HCT116 (cell line): ENCODE measurements around the gene GK. TPM values are rescaled to one million over a fixed set of nuclear protein-coding genes. Genes with fewer than 3 reads are reported as not detected.

Experiments used
- ATAC-seq: fragments of 200-7000 bp; cut with Tn5 transposase; 2 replicates; pipeline ENCODE4 v1.9.1; 2020; ENCODE audit warnings: mild to moderate bottlenecking, moderate library complexity
- BruUV-seq: library from RNA; stranded (reverse); fragments of 400-500 nt; replicated peaks from 2 replicates; lab custom pipeline; 2021; lab: Mats Ljungman, UMichigan
- CTCF ChIA-PET: fragments of 300-600 bp; sonication (Branson Sonifier 250); formaldehyde crosslinking; loops from one replicate; lab custom pipeline; 2021; ENCODE audit warnings: antibody characterized with exemption; lab: Charles Lee
- POLR2A ChIA-PET: fragments of 300-600, 350-600 bp; sonication (Branson Sonifier 250); formaldehyde crosslinking; loops from one replicate; lab custom pipeline; 2021; ENCODE audit warnings: antibody characterized with exemption; lab: Charles Lee
- RAD21 ChIA-PET, 2 experiments: fragments of 300-600 bp; sonication (Branson Sonifier 250); formaldehyde crosslinking; loops; one replicate each; lab custom pipeline; 2023; ENCODE audit warnings: low total read pairs in 2 of 2; ENCODE audit not compliant: uncharacterized antibody in 2 of 2, unreplicated experiment in 2 of 2, low non-redundant PET in 1 of 2; lab: Charles Lee
- DNase-seq: peaks from one replicate; pipeline ENCODE4 v3.0.0-alpha.2; 2010; ENCODE audit warnings: low read depth, low spot score
- H2AFZ ChIP-seq: fragments of 200-600 bp; shearing (Covaris generic), sonication (generic); 2 replicates; pipeline ENCODE4 v1.6.1; 2017; ENCODE audit warnings: low read depth, mixed run types, mixed read lengths, antibody characterized with exemption, low read length; ENCODE audit not compliant: poor library complexity, severe bottlenecking
- H3K27ac ChIP-seq: 2 replicates; pipeline ENCODE4 v1.5.1; 2012; ENCODE audit warnings: low read depth, low read length
- H3K27me3 ChIP-seq: fragments of 200-600 bp; sonication (generic); 2 replicates; pipeline ENCODE4 v1.6.1; 2016; ENCODE audit warnings: mixed run types, low read length, mixed read lengths; ENCODE audit not compliant: insufficient read depth
- H3K36me3 ChIP-seq, 2 experiments: fragments of 200-500 bp in 1 of 2; fragments of 200-600 bp in 1 of 2; sonication (Bioruptor generic) in 1 of 2; sonication (generic) in 1 of 2; 2 replicates each; pipeline versions ENCODE4 v1.5.1 to v1.6.1; 2014 to 2016; ENCODE audit warnings: low read length in 2 of 2, inconsistent platforms in 1 of 2, mixed read lengths in 1 of 2, mixed run types in 1 of 2; ENCODE audit not compliant: insufficient read depth in 2 of 2, control insufficient read depth in 1 of 2
- H3K4me1 ChIP-seq, 2 experiments: fragments of 200-600 bp in 1 of 2; sonication (generic) in 1 of 2; 2 replicates each; pipeline versions ENCODE4 v1.5.1 to v1.6.1; 2012 to 2017; ENCODE audit warnings: low read length in 2 of 2, inconsistent platforms in 1 of 2, mild to moderate bottlenecking in 1 of 2, mixed read lengths in 1 of 2, mixed run types in 1 of 2, moderate library complexity in 1 of 2; ENCODE audit not compliant: insufficient read depth in 2 of 2, control insufficient read depth in 1 of 2
- H3K4me2 ChIP-seq: fragments of 200-600 bp; sonication (generic); 2 replicates; pipeline ENCODE4 v1.6.1; 2017; ENCODE audit warnings: mixed run types, low read length, mixed read lengths
- H3K4me3 ChIP-seq, 2 experiments: fragments of 200-600 bp in 1 of 2; sonication (generic) in 1 of 2; replicated peaks in 1 of 2; 2 replicates each; pipeline ENCODE4 v1.5.1; 2011 to 2016; ENCODE audit warnings: low read length in 2 of 2, control low read depth in 1 of 2, low read depth in 1 of 2, mild to moderate bottlenecking in 1 of 2, mixed read lengths in 1 of 2, mixed run types in 1 of 2
- H3K79me2 ChIP-seq: fragments of 200-600 bp; sonication (generic); 2 replicates; pipeline ENCODE4 v1.6.1; 2017; ENCODE audit warnings: mild to moderate bottlenecking, mixed run types, low read length, moderate library complexity, mixed read lengths; ENCODE audit not compliant: insufficient read depth
- H3K9ac ChIP-seq: fragments of 200-600 bp; sonication (generic); 2 replicates; pipeline ENCODE4 v1.6.1; 2016; ENCODE audit warnings: low read length, mixed read lengths
- H3K9me2 ChIP-seq: fragments of 200-600 bp; sonication (generic), shearing (Covaris generic); 2 replicates; pipeline ENCODE4 v1.6.1; 2017; ENCODE audit warnings: mixed run types, mild to moderate bottlenecking, moderate library complexity; ENCODE audit not compliant: insufficient read depth
- H3K9me3 ChIP-seq, 2 experiments: fragments of 200-500 bp in 1 of 2; fragments of 200-600 bp in 1 of 2; sonication (Bioruptor generic) in 1 of 2; sonication (generic) in 1 of 2; 2 replicates each; pipeline ENCODE4 v1.6.1; 2014 to 2017; ENCODE audit warnings: low read length in 2 of 2, mixed read lengths in 2 of 2, inconsistent platforms in 1 of 2, low read depth in 1 of 2, mild to moderate bottlenecking in 1 of 2, mixed run types in 1 of 2, moderate library complexity in 1 of 2; ENCODE audit not compliant: control insufficient read depth in 1 of 2, insufficient read depth in 1 of 2
- H4K20me1 ChIP-seq: fragments of 200-600 bp; sonication (generic), shearing (Covaris generic); 2 replicates; pipeline ENCODE4 v1.6.1; 2017; ENCODE audit warnings: mixed run types, mild to moderate bottlenecking, moderate library complexity; ENCODE audit not compliant: insufficient read depth
- ELF1 ChIP-seq: IDR thresholded peaks from 2 replicates; pipeline ENCODE4 v1.6.1; 2012; ENCODE audit warnings: low read depth, borderline replicate concordance
- JUND ChIP-seq: IDR thresholded peaks from 2 replicates; pipeline ENCODE4 v1.6.1; 2012
- MAX ChIP-seq: IDR thresholded peaks from 2 replicates; pipeline ENCODE4 v1.6.1; 2012
- POLR2A ChIP-seq: IDR thresholded peaks from 2 replicates; pipeline ENCODE4 v1.7.0; 2011; ENCODE audit warnings: borderline replicate concordance; ENCODE audit not compliant: insufficient read depth, insufficient read length; ENCODE audit errors: extremely low read depth
- SRF ChIP-seq: IDR thresholded peaks from 2 replicates; pipeline ENCODE4 v1.6.1; 2012; ENCODE audit warnings: low read depth
- TCF7L2 ChIP-seq: IDR thresholded peaks from 2 replicates; pipeline ENCODE4 v1.7.0; 2011; ENCODE audit warnings: borderline replicate concordance, inconsistent platforms; ENCODE audit not compliant: insufficient read depth, insufficient read length; ENCODE audit errors: extremely low read depth
- intact Hi-C: fragments of 100-400 bp; cut with micrococcal nuclease; formaldehyde crosslinking; loops from 2 replicates; pipeline ENCODE4 v1.10.0; 2022
- total RNA-seq: library from RNA; stranded (reverse); gene quantifications from one replicate; pipeline ENCODE4 v1.2.1, GENCODE V29; 2021; ENCODE audit not compliant: unreplicated experiment
- TF ChIP-seq, protein P1 (sequence below): IDR thresholded peaks from 2 replicates; pipeline ENCODE4 v1.6.1; 2012
- TF ChIP-seq, protein P2 (sequence below): IDR thresholded peaks from 2 replicates; pipeline ENCODE4 v1.6.1; 2011; ENCODE audit warnings: mild to moderate bottlenecking, low read length, moderate library complexity; ENCODE audit not compliant: insufficient replicate concordance; ENCODE audit errors: extremely low read depth

GK gene
- total RNA-seq, 1 experiment from 2014 or later, result 4.3 TPM

GRCh38 chrX:30733852-30734660, 80.8 kb downstream of the GK start:
- H2AFZ ChIP-seq, result no peak overlapping the region
- no peaks in the 10 kb centered on the region for H3K79me2 ChIP-seq
- H3K27me3 ChIP-seq, result no peaks in the 10 kb centered on the region
- POLR2A ChIA-PET, result no interaction called here
- ATAC-seq, result no peak
- RAD21 ChIA-PET, result no interaction called here
- intact Hi-C loops, result loop anchor here (10.0 kb wide), 1 partner anchor 91 kb away; no protein-coding TSS in a partner anchor
- H3K36me3 ChIP-seq, result no peaks in the 10 kb centered on the region
- H3K4me1 ChIP-seq, result no peaks in the 10 kb centered on the region
- CTCF ChIA-PET, result interaction anchor here (0.8 kb wide), 1 partner anchor 9 kb away, joined by 3 read pairs; no protein-coding TSS in a partner anchor
- DNase-seq, result no peak
- H3K27ac ChIP-seq, result no peak overlapping the region
- no peak overlapping the region for H3K4me2 ChIP-seq
- H4K20me1 ChIP-seq, result no peaks in the 10 kb centered on the region
- H3K9me2 ChIP-seq, result no peaks in the 10 kb centered on the region
- no peaks in the 10 kb centered on the region for H3K9me3 ChIP-seq
- BruUV-seq, result no TSS peak
- H3K9ac ChIP-seq, result no peak overlapping the region
- TF ChIP-seq, protein P1, sequence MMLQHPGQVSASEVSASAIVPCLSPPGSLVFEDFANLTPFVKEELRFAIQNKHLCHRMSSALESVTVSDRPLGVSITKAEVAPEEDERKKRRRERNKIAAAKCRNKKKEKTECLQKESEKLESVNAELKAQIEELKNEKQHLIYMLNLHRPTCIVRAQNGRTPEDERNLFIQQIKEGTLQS, result no peak
- TF ChIP-seq, protein P2, sequence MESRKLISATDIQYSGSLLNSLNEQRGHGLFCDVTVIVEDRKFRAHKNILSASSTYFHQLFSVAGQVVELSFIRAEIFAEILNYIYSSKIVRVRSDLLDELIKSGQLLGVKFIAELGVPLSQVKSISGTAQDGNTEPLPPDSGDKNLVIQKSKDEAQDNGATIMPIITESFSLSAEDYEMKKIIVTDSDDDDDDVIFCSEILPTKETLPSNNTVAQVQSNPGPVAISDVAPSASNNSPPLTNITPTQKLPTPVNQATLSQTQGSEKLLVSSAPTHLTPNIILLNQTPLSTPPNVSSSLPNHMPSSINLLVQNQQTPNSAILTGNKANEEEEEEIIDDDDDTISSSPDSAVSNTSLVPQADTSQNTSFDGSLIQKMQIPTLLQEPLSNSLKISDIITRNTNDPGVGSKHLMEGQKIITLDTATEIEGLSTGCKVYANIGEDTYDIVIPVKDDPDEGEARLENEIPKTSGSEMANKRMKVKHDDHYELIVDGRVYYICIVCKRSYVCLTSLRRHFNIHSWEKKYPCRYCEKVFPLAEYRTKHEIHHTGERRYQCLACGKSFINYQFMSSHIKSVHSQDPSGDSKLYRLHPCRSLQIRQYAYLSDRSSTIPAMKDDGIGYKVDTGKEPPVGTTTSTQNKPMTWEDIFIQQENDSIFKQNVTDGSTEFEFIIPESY, result no peak
- TF ChIP-seq MAX (no peak), POLR2A (no peak), ELF1 (no peak), JUND (no peak), SRF (no peak), TCF7L2 (no peak)
- no peak overlapping the region for H3K4me3 ChIP-seq
